Mesenchymal stem cell (in vitro differentiated cells and primary cell): Measurements from ENCODE around the gene UGT1A3.

Source experiments
- DNase-seq: peaks from one replicate; pipeline ENCODE4 v3.0.0-alpha.2; 2013
- H2AFZ ChIP-seq: one replicate; pipeline ENCODE4 v1.6.1; 2013; ENCODE audit warnings: low read depth, mild to moderate bottlenecking, control low read depth, inconsistent platforms, low read length, moderate library complexity
- H2AK5ac ChIP-seq: 2 replicates; pipeline ENCODE4 v1.6.1; 2013; ENCODE audit warnings: low read length, moderate library complexity, mild to moderate bottlenecking, inconsistent platforms; ENCODE audit not compliant: severe bottlenecking
- H2BK120ac ChIP-seq: one replicate; pipeline ENCODE4 v1.6.1; 2013; ENCODE audit warnings: low read depth, mild to moderate bottlenecking, inconsistent platforms, low read length, moderate library complexity
- H2BK12ac ChIP-seq, 2 experiments: one replicate each; pipeline ENCODE4 v1.6.1; 2013; ENCODE audit warnings: inconsistent platforms in 2 of 2, low read length in 2 of 2, mild to moderate bottlenecking in 2 of 2, moderate library complexity in 2 of 2, control low read depth in 1 of 2
- H2BK15ac ChIP-seq: one replicate; pipeline ENCODE4 v1.6.1; 2013; ENCODE audit warnings: mild to moderate bottlenecking, low read depth, inconsistent platforms; ENCODE audit not compliant: poor library complexity, severe bottlenecking
- H2BK5ac ChIP-seq: 2 replicates; pipeline ENCODE4 v1.6.1; 2013; ENCODE audit warnings: low read depth, mild to moderate bottlenecking, low read length, control low read depth, inconsistent platforms; ENCODE audit not compliant: poor library complexity, severe bottlenecking
- H3K14ac ChIP-seq, 2 experiments: one replicate each; pipeline ENCODE4 v1.6.1; 2013; ENCODE audit warnings: inconsistent platforms in 2 of 2, low read length in 2 of 2, control low read depth in 1 of 2, mild to moderate bottlenecking in 1 of 2, moderate library complexity in 1 of 2
- H3K18ac ChIP-seq, 2 experiments: one replicate each; pipeline ENCODE4 v1.6.1; 2013; ENCODE audit warnings: inconsistent platforms in 2 of 2, low read length in 2 of 2, control low read depth in 1 of 2, low read depth in 1 of 2, mild to moderate bottlenecking in 1 of 2
- H3K23ac ChIP-seq, 2 experiments: one replicate each; pipeline ENCODE4 v1.6.1; 2013; ENCODE audit warnings: inconsistent platforms in 2 of 2, low read length in 2 of 2, mild to moderate bottlenecking in 2 of 2, moderate library complexity in 2 of 2, control low read depth in 1 of 2
- H3K27ac ChIP-seq: 2 replicates; pipeline ENCODE4 v1.5.1; 2013; ENCODE audit warnings: mild to moderate bottlenecking, moderate library complexity, low read length, control low read depth, inconsistent platforms; ENCODE audit not compliant: poor library complexity, severe bottlenecking
- H3K27me3 ChIP-seq, 2 experiments: 2 replicates each; pipeline versions ENCODE4 v1.6.1 to v1.7.0; 2013; ENCODE audit warnings: low read length in 2 of 2, mild to moderate bottlenecking in 2 of 2, moderate library complexity in 2 of 2, control low read depth in 1 of 2, inconsistent platforms in 1 of 2; ENCODE audit not compliant: control insufficient read depth in 1 of 2, insufficient read depth in 1 of 2
- H3K36me3 ChIP-seq, 2 experiments: 2 replicates each; pipeline versions ENCODE4 v1.6.1 to v1.7.0; 2013; ENCODE audit warnings: low read length in 2 of 2, control low read depth in 1 of 2, inconsistent platforms in 1 of 2, low read depth in 1 of 2, mild to moderate bottlenecking in 1 of 2; ENCODE audit not compliant: insufficient read depth in 2 of 2, control insufficient read depth in 1 of 2
- H3K4ac ChIP-seq, 2 experiments: one replicate each; pipeline ENCODE4 v1.6.1; 2013; ENCODE audit warnings: inconsistent platforms in 2 of 2, low read length in 2 of 2, mild to moderate bottlenecking in 2 of 2, moderate library complexity in 2 of 2, control low read depth in 1 of 2, low read depth in 1 of 2
- H3K4me1 ChIP-seq: 2 replicates; pipeline ENCODE4 v1.6.1; 2013; ENCODE audit warnings: low read depth, low read length, control low read depth; ENCODE audit not compliant: control insufficient read depth, insufficient read depth
- H3K4me2 ChIP-seq: 2 replicates; pipeline ENCODE4 v1.6.1; 2013; ENCODE audit warnings: low read length, mild to moderate bottlenecking, inconsistent platforms; ENCODE audit not compliant: poor library complexity, severe bottlenecking
- H3K4me3 ChIP-seq, 2 experiments: 2 replicates each; pipeline versions ENCODE4 v1.5.1 to v1.7.0; 2013; ENCODE audit warnings: low read length in 2 of 2, mild to moderate bottlenecking in 2 of 2, control low read depth in 1 of 2, low read depth in 1 of 2; ENCODE audit not compliant: insufficient read depth in 1 of 2
- H3K79me1 ChIP-seq: replicated peaks from 2 replicates; pipeline ENCODE4 v1.6.1; 2013; ENCODE audit warnings: mild to moderate bottlenecking, control low read depth, low read length, inconsistent platforms; ENCODE audit not compliant: poor library complexity, severe bottlenecking
- H3K9ac ChIP-seq: 2 replicates; pipeline ENCODE4 v1.7.0; 2013; ENCODE audit warnings: mild to moderate bottlenecking, low read length, moderate library complexity
- H3K9me3 ChIP-seq: 2 replicates; pipeline ENCODE4 v1.7.0; 2013; ENCODE audit warnings: mild to moderate bottlenecking, low read length; ENCODE audit not compliant: control insufficient read depth
- H4K8ac ChIP-seq: one replicate; pipeline ENCODE4 v1.6.1; 2013; ENCODE audit warnings: inconsistent platforms, mild to moderate bottlenecking, low read length, moderate library complexity
- H4K91ac ChIP-seq: one replicate; pipeline ENCODE4 v1.6.1; 2013; ENCODE audit warnings: mild to moderate bottlenecking, low read length, inconsistent platforms
- WGBS: methylation state at CpG from one replicate; pipeline ENCODE4 v1.1.7; 2013; ENCODE audit warnings: mixed read lengths; 5-methylcytosine and 5-hydroxymethylcytosine counted together

The UGT1A3 gene

DNA sequence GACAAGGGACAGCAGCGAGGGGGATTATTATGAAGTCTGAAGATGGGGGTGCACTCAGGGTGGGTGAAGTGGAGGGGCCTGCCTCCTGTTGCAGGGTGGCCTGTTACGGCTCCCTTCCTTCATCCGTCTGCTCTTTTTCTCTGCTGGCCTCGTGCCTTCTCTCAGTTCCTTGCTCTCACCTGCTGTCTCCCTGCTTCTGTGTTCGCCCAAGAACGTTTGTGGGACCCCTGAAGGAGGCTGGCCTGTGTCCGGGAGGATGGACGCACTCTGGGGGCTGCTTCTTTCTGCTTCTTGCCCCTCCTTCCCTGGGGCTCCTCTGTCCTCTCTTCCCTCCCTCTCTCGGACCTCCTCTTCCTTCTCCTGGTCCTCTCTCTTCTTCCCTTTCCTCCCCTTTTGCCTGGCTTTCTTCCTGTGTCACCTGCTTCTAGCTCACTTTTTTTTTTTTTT is 63.1 kb downstream of the UGT1A3 start:
- H2BK120ac ChIP-seq = no peak overlapping the region
- no peak overlapping the region for H2AFZ ChIP-seq
- H2BK15ac ChIP-seq = no peak overlapping the region
- peaks cover 1% of the 10 kb centered on the region for H3K4me1 ChIP-seq
- H3K9me3 ChIP-seq = no peaks in the 10 kb centered on the region
- no peak overlapping the region for H3K14ac ChIP-seq
- H3K27me3 ChIP-seq = peaks cover 12 to 17% of the 10 kb centered on the region in 2 experiments
- H3K4me2 ChIP-seq = no peak overlapping the region
- H3K23ac ChIP-seq = no peak overlapping the region
- no peak overlapping the region for H3K4me3 ChIP-seq
- no peak overlapping the region for H3K18ac ChIP-seq
- no peak overlapping the region for H3K9ac ChIP-seq
- 77% methylated on average over 9 of the region's 9 CpGs for WGBS
- H3K27ac ChIP-seq = no peak overlapping the region
- DNase-seq = no peak
- no peak overlapping the region for H2BK5ac ChIP-seq
- H4K91ac ChIP-seq = no peak overlapping the region
- no peaks in the 10 kb centered on the region for H3K79me1 ChIP-seq
- H4K8ac ChIP-seq = no peak overlapping the region
- H2AK5ac ChIP-seq = no peak overlapping the region
- no peak overlapping the region for H3K4ac ChIP-seq
- H2BK12ac ChIP-seq = no peak overlapping the region
- no peaks in the 10 kb centered on the region for H3K36me3 ChIP-seq

DNA sequence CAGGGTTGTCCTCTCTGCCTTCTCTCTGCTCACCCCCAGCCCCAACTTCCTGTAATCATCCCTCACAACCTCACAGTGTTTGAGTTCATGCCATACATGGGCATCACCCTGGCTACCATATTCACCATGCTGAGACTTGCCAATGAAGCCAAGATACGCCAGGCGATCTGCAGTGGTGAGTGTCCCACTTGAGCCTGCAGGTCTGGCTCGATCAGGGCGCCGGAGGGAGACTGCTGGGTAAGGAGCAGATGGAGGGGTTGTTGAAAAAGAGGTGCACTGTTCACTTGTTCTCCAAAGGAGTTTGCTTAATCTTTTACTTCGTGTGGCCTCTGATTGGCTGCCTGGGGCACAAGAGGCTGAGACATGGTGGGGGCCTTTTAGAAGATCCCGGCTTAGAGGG is 63.9 kb downstream of the UGT1A3 start:
- Histone ChIP-seq H3K4ac (no peak overlapping the region), H3K23ac (no peak overlapping the region), H3K9me3 (no peaks in the 10 kb centered on the region), H3K4me2 (no peak overlapping the region), H3K18ac (no peak overlapping the region), H3K4me3 (no peak overlapping the region), H3K14ac (no peak overlapping the region), H3K79me1 (no peaks in the 10 kb centered on the region), H2BK15ac (no peak overlapping the region), H3K4me1 (peaks cover 1% of the 10 kb centered on the region), H3K27me3 (peaks cover 12 to 17% of the 10 kb centered on the region in 2 experiments), H4K91ac (no peak overlapping the region), H2BK5ac (no peak overlapping the region), H3K27ac (no peak overlapping the region), H3K36me3 (no peaks in the 10 kb centered on the region), H3K9ac (no peak overlapping the region), H4K8ac (no peak overlapping the region), H2BK12ac (no peak overlapping the region), H2AFZ (no peak overlapping the region), H2AK5ac (no peak overlapping the region), H2BK120ac (no peak overlapping the region)
- WGBS = 83% methylated on average over 7 of the region's 7 CpGs
- no peak for DNase-seq

DNA sequence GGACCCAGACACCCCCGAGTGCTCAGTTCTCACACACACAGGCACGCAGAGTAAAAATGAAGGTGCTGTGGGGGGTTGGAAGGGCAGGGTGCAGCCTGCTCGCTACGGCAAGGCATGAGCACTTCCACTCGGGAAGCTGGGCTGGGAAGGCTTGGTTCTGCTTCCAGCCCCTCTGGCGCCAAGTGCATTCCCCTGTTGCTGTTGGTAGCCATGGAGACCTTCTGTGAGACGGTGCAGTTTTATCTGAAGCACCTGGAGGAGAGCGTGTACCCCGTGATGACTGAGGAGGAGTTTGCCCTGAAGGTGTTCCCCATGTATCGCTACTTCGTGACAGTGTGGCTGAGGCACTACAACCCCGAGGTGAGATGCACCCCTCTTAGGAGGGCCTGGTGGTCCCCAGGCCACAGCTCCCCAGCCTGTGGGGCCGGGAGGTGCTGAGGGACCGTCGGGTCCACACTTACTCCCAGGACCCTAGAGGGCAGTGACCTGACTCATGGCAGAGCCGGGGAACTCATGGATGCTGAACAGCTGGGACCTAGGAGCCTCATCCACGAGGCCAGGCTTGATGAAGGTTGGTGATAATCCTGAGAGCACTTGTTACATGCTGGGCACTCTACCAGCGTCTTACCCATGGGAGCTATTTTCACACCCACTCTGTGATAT is 64.8 kb downstream of the UGT1A3 start:
- Histone ChIP-seq H2AK5ac (no peak overlapping the region), H4K8ac (no peak overlapping the region)

DNA sequence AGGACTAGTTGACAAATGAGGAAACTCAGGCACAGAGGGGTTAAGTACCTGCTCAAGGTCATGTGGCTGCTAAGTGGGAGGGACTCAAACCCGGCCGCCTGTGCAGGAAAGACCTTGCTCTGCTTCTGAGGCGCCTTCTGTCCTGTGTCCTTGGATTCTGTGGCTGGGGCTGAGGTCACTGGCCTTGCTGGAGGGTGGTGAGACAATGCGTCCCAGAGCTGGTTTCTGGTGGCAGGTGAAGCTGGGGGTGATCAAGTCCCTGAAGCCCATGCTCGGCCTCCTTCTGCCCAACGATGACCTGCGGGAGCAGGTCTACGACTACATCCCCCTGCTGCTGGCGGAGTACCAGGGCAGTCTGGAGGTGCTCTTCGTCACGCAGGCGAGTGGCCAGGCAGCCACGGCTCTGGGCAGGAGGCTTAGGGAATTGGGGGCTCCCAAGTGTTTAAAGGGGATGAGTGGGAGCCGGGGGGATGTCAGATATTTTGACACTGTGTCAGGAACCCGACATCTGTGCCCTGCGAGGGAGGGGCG is 65.4 kb downstream of the UGT1A3 start:
- Histone ChIP-seq H3K4me3 (no peak overlapping the region), H3K4ac (no peak overlapping the region), H3K23ac (no peak overlapping the region), H2AFZ (no peak overlapping the region), H4K8ac (no peak overlapping the region), H3K4me2 (no peak overlapping the region), H3K36me3 (no peaks in the 10 kb centered on the region), H3K18ac (no peak overlapping the region), H3K27ac (no peak overlapping the region), H2AK5ac (no peak overlapping the region), H3K4me1 (peaks cover 1% of the 10 kb centered on the region), H3K14ac (no peak overlapping the region), H2BK5ac (no peak overlapping the region), H2BK15ac (no peak overlapping the region), H3K27me3 (peaks cover 16 to 27% of the 10 kb centered on the region in 2 experiments), H3K9ac (no peak overlapping the region), H3K9me3 (no peaks in the 10 kb centered on the region), H2BK120ac (no peak overlapping the region), H2BK12ac (no peak overlapping the region), H4K91ac (no peak overlapping the region), H3K79me1 (no peaks in the 10 kb centered on the region)
- no peak for DNase-seq
- 82% methylated on average over 17 of the region's 17 CpGs for WGBS

More for the DNA sequence above, 64.8 kb downstream of the UGT1A3 start:
- no peak overlapping the region for H2AFZ ChIP-seq
- no peak overlapping the region for H3K27ac ChIP-seq
- 72% methylated on average over 17 of the region's 18 CpGs for WGBS
- no peak overlapping the region for H2BK15ac ChIP-seq
- H3K4me1 ChIP-seq = peaks cover 1% of the 10 kb centered on the region
- H3K9me3 ChIP-seq = no peaks in the 10 kb centered on the region
- no peaks in the 10 kb centered on the region for H3K79me1 ChIP-seq
- H3K36me3 ChIP-seq = no peaks in the 10 kb centered on the region
- H3K18ac ChIP-seq = no peak overlapping the region
- no peak for DNase-seq
- no peak overlapping the region for H3K4me2 ChIP-seq
- H3K4ac ChIP-seq = no peak overlapping the region
- H2BK12ac ChIP-seq = no peak overlapping the region
- peaks cover 12 to 22% of the 10 kb centered on the region in 2 experiments for H3K27me3 ChIP-seq
- no peak overlapping the region for H3K4me3 ChIP-seq
- H4K91ac ChIP-seq = no peak overlapping the region
- H2BK5ac ChIP-seq = no peak overlapping the region
- H3K14ac ChIP-seq = no peak overlapping the region
- H3K9ac ChIP-seq = no peak overlapping the region
- no peak overlapping the region for H3K23ac ChIP-seq
- H2BK120ac ChIP-seq = no peak overlapping the region
